Measurements from ENCODE around the gene B4GALT4.

Gene B4GALT4

GRCh38 chr3:119194237-119195150, 46.2 kb downstream of the B4GALT4 start:
- TF ChIP-seq CTCF (IDR thresholded peaks at IDR 0.05; ENCODE audit: insufficient read depth, low read length, poor library complexity, severe bottlenecking) = no peak
- DNase-seq (ENCODE audit: extremely low read depth, insufficient read length) = no peak
- Histone ChIP-seq H3K4me3 (replicated peaks; ENCODE audit: low read depth, low read length) (no peak overlapping the region), H3K27me3 (replicated peaks; ENCODE audit: control insufficient read depth, insufficient read depth, low read length) (peaks cover 1% of the 10 kb centered on the region; the same call in 1 of the 2 replicates), H3K36me3 (ENCODE audit: control insufficient read depth, insufficient read depth, low read length) (no peaks in the 10 kb centered on the region)

DNA sequence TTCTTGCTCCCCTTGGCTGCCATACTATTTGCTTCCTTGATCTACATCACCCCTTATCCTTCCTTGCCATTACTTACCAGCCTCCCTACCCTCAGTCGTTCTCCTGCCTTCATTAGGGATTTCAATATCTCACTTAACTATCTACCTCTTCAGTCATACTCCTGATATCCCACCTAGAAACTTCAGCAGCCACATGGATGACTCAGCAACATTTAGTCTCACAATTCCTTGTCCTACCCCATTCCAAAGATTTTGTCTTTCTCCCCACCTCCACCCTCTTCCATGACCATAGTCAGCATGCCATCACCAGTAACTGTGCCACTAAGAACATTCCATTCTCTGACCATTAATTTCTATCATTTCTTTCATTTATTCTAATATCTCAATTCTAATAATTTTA, 48.9 kb downstream of the B4GALT4 start:
- DNase-seq (ENCODE audit: extremely low read depth, insufficient read length) = no peak
- TF ChIP-seq CTCF (IDR thresholded peaks at IDR 0.05; ENCODE audit: insufficient read depth, low read length, poor library complexity, severe bottlenecking) = no peak
- Histone ChIP-seq H3K27me3 (replicated peaks; ENCODE audit: control insufficient read depth, insufficient read depth, low read length) (peaks cover 1% of the 10 kb centered on the region; the same call in 1 of the 2 replicates), H3K4me3 (replicated peaks; ENCODE audit: low read depth, low read length) (no peak overlapping the region), H3K36me3 (ENCODE audit: control insufficient read depth, insufficient read depth, low read length) (no peaks in the 10 kb centered on the region)

DNA sequence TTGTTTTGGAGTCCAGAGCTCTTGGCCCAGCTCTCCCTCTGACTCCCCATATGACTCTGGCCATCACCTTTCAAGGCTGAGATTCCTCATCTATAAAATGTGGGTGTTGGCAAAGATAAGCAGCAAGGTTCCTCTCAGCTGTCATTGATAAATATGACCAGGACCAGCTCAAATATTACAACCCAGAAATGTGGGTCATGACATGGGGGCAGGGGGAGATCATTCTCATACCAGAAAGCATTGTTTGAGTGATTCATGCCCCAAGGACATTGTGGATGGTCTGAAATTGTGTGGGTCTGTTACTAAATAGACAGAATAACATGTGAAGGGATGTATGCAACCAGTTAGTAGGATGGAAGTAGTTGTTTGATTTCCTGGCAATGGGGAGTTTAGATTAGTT, 53.4 kb downstream of the B4GALT4 start:
- Histone ChIP-seq H3K27me3 (replicated peaks; ENCODE audit: control insufficient read depth, insufficient read depth, low read length) (peaks cover 1% of the 10 kb centered on the region; the same call in 1 of the 2 replicates), H3K4me3 (replicated peaks; ENCODE audit: low read depth, low read length) (no peak overlapping the region), H3K36me3 (ENCODE audit: control insufficient read depth, insufficient read depth, low read length) (no peaks in the 10 kb centered on the region)
- DNase-seq (ENCODE audit: extremely low read depth, insufficient read length) = no peak
- no peak for TF ChIP-seq CTCF (IDR thresholded peaks at IDR 0.05; ENCODE audit: insufficient read depth, low read length, poor library complexity, severe bottlenecking)

DNA sequence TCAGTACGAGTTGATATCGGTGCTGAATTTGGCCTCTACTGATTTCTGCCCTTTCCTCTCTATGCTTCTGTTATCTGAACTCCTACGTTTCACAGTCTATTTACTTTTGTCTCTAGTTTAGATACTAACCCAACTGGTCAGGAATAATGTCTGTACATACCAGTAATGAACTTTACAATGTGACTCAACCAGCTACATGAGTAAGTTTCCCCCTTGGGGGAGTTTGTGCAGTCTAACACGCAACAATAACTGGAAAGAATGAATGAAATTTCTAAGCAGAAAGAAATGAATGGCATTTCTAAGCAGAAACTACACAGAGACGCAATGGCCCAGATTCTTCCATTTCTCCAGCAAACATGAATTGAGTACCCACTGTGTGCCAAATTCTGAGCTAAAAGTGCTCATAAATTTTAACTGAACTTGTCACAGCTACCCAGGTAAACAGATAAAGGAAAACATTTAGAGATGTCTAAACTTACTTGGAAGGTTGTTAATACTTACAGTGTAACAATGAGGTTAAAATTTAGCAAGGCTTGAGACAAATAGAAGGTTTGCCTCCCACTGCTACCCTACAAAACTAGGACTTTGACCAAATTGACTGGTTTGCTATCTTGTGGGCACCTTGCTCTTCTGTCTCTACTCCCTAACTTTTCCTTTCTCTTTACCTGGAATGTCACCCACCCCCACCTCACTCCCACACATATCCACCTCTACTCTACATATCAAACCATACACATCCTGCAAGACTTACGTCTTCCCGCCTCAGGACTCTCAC, 55.7 kb downstream of the B4GALT4 start:
- H3K36me3 ChIP-seq (ENCODE audit: control insufficient read depth, insufficient read depth, low read length) = no peaks in the 10 kb centered on the region
- no peaks in the 10 kb centered on the region; the same call in 1 of the 2 replicates for H3K27me3 ChIP-seq (replicated peaks; ENCODE audit: control insufficient read depth, insufficient read depth, low read length)
- no peak for DNase-seq (ENCODE audit: extremely low read depth, insufficient read length)
- TF ChIP-seq CTCF (IDR thresholded peaks at IDR 0.05; ENCODE audit: insufficient read depth, low read length, poor library complexity, severe bottlenecking) = no peak
- no peak overlapping the region for H3K4me3 ChIP-seq (replicated peaks; ENCODE audit: low read depth, low read length)

GRCh38 chr3:119184111-119184510, 56.6 kb downstream of the B4GALT4 start:
- H3K27me3 ChIP-seq (replicated peaks; ENCODE audit: control insufficient read depth, insufficient read depth, low read length) = no peaks in the 10 kb centered on the region; the same call in 1 of the 2 replicates
- no peaks in the 10 kb centered on the region for H3K36me3 ChIP-seq (ENCODE audit: control insufficient read depth, insufficient read depth, low read length)
- no peak for DNase-seq (ENCODE audit: extremely low read depth, insufficient read length)
- no peak overlapping the region for H3K4me3 ChIP-seq (replicated peaks; ENCODE audit: low read depth, low read length)
- no peak for TF ChIP-seq CTCF (IDR thresholded peaks at IDR 0.05; ENCODE audit: insufficient read depth, low read length, poor library complexity, severe bottlenecking)
